H9 (cell line): ENCODE results near the gene ZBTB12. TPM values are rescaled to one million over a fixed set of nuclear protein-coding genes. Genes with fewer than 3 reads are reported as not detected.

Experiments used
- DNase-seq: peaks from one replicate; pipeline ENCODE4 v3.0.0-alpha.2; 2017
- H2AFZ ChIP-seq: one replicate; pipeline ENCODE4 v1.6.1; 2013; ENCODE audit warnings: mild to moderate bottlenecking, low read length, control low read depth, moderate library complexity
- H2AK5ac ChIP-seq: 2 replicates; pipeline ENCODE4 v1.6.1; 2013; ENCODE audit warnings: low read length, control low read depth, mixed read lengths; ENCODE audit not compliant: insufficient read length
- H2BK120ac ChIP-seq: one replicate; pipeline ENCODE4 v1.6.1; 2013; ENCODE audit warnings: low read depth, mild to moderate bottlenecking, low read length, control low read depth, inconsistent platforms; ENCODE audit not compliant: poor library complexity, severe bottlenecking
- H2BK12ac ChIP-seq: 2 replicates; pipeline ENCODE4 v1.6.1; 2013; ENCODE audit warnings: low read length, control low read depth, mixed read lengths, low read depth; ENCODE audit not compliant: insufficient read length
- H2BK15ac ChIP-seq: 2 replicates; pipeline ENCODE4 v1.6.1; 2013; ENCODE audit warnings: low read depth, low read length, control low read depth
- H2BK20ac ChIP-seq: one replicate; pipeline ENCODE4 v1.6.1; 2013; ENCODE audit warnings: low read depth, mild to moderate bottlenecking, low read length, control low read depth, inconsistent platforms; ENCODE audit not compliant: poor library complexity, severe bottlenecking
- H2BK5ac ChIP-seq: 2 replicates; pipeline ENCODE4 v1.6.1; 2013; ENCODE audit warnings: low read length, control low read depth, mixed read lengths; ENCODE audit not compliant: insufficient read length
- H3K14ac ChIP-seq: 2 replicates; pipeline ENCODE4 v1.6.1; 2013; ENCODE audit warnings: low read length, control low read depth; ENCODE audit not compliant: insufficient read depth
- H3K18ac ChIP-seq: 2 replicates; pipeline ENCODE4 v1.6.1; 2013; ENCODE audit warnings: low read depth, mild to moderate bottlenecking, mixed read lengths, low read length, control low read depth; ENCODE audit not compliant: insufficient read length
- H3K23ac ChIP-seq: 2 replicates; pipeline ENCODE4 v1.6.1; 2013; ENCODE audit warnings: low read length, control low read depth, mixed read lengths, low read depth; ENCODE audit not compliant: insufficient read length
- H3K23me2 ChIP-seq: 2 replicates; pipeline ENCODE4 v1.6.1; 2013; ENCODE audit warnings: low read depth, mild to moderate bottlenecking, mixed read lengths, low read length, control low read depth; ENCODE audit not compliant: insufficient read length, poor library complexity, severe bottlenecking
- H3K27ac ChIP-seq: 2 replicates; pipeline ENCODE4 v1.5.1; 2013; ENCODE audit warnings: low read length, control low read depth, mixed read lengths, low read depth; ENCODE audit not compliant: insufficient read length
- H3K27me3 ChIP-seq: 2 replicates; pipeline ENCODE4 v1.6.1; 2013; ENCODE audit warnings: low read length, control low read depth, inconsistent platforms; ENCODE audit not compliant: insufficient read depth
- H3K4ac ChIP-seq: 2 replicates; pipeline ENCODE4 v1.6.1; 2013; ENCODE audit warnings: low read depth, mild to moderate bottlenecking, control low read depth, inconsistent platforms, low read length, moderate library complexity
- H3K4me1 ChIP-seq: 2 replicates; pipeline ENCODE4 v1.6.1; 2013; ENCODE audit warnings: low read length, control low read depth, inconsistent platforms; ENCODE audit not compliant: insufficient read depth
- H3K4me2 ChIP-seq: 2 replicates; pipeline ENCODE4 v1.6.1; 2013; ENCODE audit warnings: low read length, control low read depth, mixed read lengths; ENCODE audit not compliant: insufficient read length, insufficient read depth
- H3K56ac ChIP-seq: 2 replicates; pipeline ENCODE4 v1.6.1; 2013; ENCODE audit warnings: low read depth, mild to moderate bottlenecking, mixed read lengths, low read length, control low read depth; ENCODE audit not compliant: insufficient read length
- H3K79me1 ChIP-seq: 2 replicates; pipeline ENCODE4 v1.6.1; 2013; ENCODE audit warnings: low read depth, mild to moderate bottlenecking, moderate library complexity, low read length, control low read depth, inconsistent platforms; ENCODE audit not compliant: insufficient read depth, poor library complexity, severe bottlenecking
- H3K79me2 ChIP-seq: 2 replicates; pipeline ENCODE4 v1.6.1; 2013; ENCODE audit warnings: low read length, control low read depth, inconsistent platforms; ENCODE audit not compliant: insufficient read depth
- H3K9ac ChIP-seq: 2 replicates; pipeline ENCODE4 v1.6.1; 2013; ENCODE audit warnings: low read length, control low read depth, mixed read lengths; ENCODE audit not compliant: insufficient read length; ENCODE audit errors: extremely low read depth
- H3K9me3 ChIP-seq: one replicate; pipeline ENCODE4 v1.6.1; 2013; ENCODE audit warnings: low read depth, low read length, inconsistent platforms; ENCODE audit not compliant: control insufficient read depth
- H3T11ph ChIP-seq: one replicate; pipeline ENCODE4 v1.6.1; 2013; ENCODE audit warnings: mild to moderate bottlenecking, low read length, control low read depth, inconsistent platforms
- H4K20me1 ChIP-seq: one replicate; pipeline ENCODE4 v1.6.1; 2013; ENCODE audit not compliant: control insufficient read depth, insufficient read length, insufficient read depth
- H4K5ac ChIP-seq: 2 replicates; pipeline ENCODE4 v1.6.1; 2013; ENCODE audit warnings: low read depth, mild to moderate bottlenecking, mixed read lengths, low read length, control low read depth; ENCODE audit not compliant: insufficient read length
- H4K8ac ChIP-seq: replicated peaks from 2 replicates; pipeline ENCODE4 v1.6.1; 2013; ENCODE audit warnings: low read length, control low read depth, mixed read lengths, low read depth; ENCODE audit not compliant: insufficient read length
- H4K91ac ChIP-seq: 2 replicates; pipeline ENCODE4 v1.6.1; 2013; ENCODE audit warnings: low read depth, mild to moderate bottlenecking, moderate library complexity, mixed read lengths, low read length, control low read depth; ENCODE audit not compliant: insufficient read length
- H3K27ac Mint-ChIP-seq, 3 experiments: 2 replicates in 2 of 3; 3 replicates in 1 of 3; pipeline ENCODE4 v1.8.0; 2020 to 2021; ENCODE audit warnings: mixed read lengths in 3 of 3, mild to moderate bottlenecking in 1 of 3, moderate library complexity in 1 of 3
- H3K27me3 Mint-ChIP-seq: 2 replicates; pipeline ENCODE4 v1.8.0; 2021; ENCODE audit warnings: low read depth, mild to moderate bottlenecking, moderate library complexity, mixed read lengths
- H3K36me3 Mint-ChIP-seq, 3 experiments: 2 replicates in 2 of 3; 3 replicates in 1 of 3; pipeline ENCODE4 v1.8.0; 2020 to 2021; ENCODE audit warnings: low read depth in 3 of 3, mixed read lengths in 3 of 3; ENCODE audit not compliant: insufficient read depth in 1 of 3
- H3K4me1 Mint-ChIP-seq, 2 experiments: 2 replicates each; pipeline ENCODE4 v1.8.0; 2020; ENCODE audit warnings: mixed read lengths in 2 of 2
- H3K4me3 Mint-ChIP-seq, 2 experiments: 2 replicates in 1 of 2; 3 replicates in 1 of 2; pipeline ENCODE4 v1.8.0; 2020 to 2021; ENCODE audit warnings: mild to moderate bottlenecking in 2 of 2, mixed read lengths in 2 of 2, moderate library complexity in 1 of 2
- H3K9me3 Mint-ChIP-seq, 2 experiments: 2 replicates in 1 of 2; 3 replicates in 1 of 2; pipeline ENCODE4 v1.8.0; 2020; ENCODE audit warnings: mild to moderate bottlenecking in 2 of 2, mixed read lengths in 2 of 2, moderate library complexity in 1 of 2
- CTCF ChIP-seq: fragments of 200-600 bp; sonication (generic); conservative IDR thresholded peaks from 3 replicates; pipeline ENCODE4 v1.8.0; 2021; ENCODE audit warnings: antibody characterized with exemption, mild to moderate bottlenecking
- WGBS: extraction: QIAGEN DNeasy Blood & Tissue Kit; methylation state at CpG from one replicate; pipeline ENCODE4 v1.1.7; 2013; ENCODE audit warnings: missing lambda C conversion rate, low lambda C conversion rate, mixed read lengths; ENCODE audit not compliant: insufficient read length; ENCODE audit errors: extremely low coverage; 5-methylcytosine and 5-hydroxymethylcytosine counted together
- total RNA-seq: library from RNA; stranded (reverse); gene quantifications from 2 replicates; pipeline ENCODE4 v1.2.1, GENCODE V29; 2021

ZBTB12 gene
- total RNA-seq, 1 experiment from 2014 or later, result 31.0 TPM

DNA sequence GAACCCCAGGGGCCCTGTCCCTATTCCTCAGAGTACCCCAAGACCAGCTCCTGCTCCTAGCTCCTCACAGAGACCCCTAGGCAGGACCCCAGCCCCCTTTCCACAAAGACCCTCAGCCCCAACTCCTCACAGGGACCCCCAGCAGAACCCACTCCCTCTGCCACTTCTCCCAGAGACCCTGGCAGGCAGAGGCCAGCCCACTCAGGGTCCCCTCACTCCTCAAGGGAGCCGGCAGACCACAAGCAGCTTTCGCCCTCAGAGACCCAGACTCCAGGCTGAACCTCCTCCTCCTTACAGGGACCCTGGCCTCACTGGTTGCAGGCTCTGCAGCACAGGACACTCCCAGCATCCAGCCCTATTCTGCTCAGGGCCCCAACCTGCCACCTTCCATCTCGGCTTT, 23.7 kb downstream of the ZBTB12 start:
- Histone ChIP-seq H4K91ac (no peak overlapping the region), H2BK12ac (no peak overlapping the region), H4K8ac (no peak overlapping the region), H3K14ac (no peak overlapping the region), H2AFZ (no peak overlapping the region), H2BK120ac (no peak overlapping the region), H3K4ac (no peak overlapping the region), H3K4me1 (no peaks in the 10 kb centered on the region), H2BK15ac (no peak overlapping the region), H3K56ac (no peak overlapping the region), H3K23me2 (no peaks in the 10 kb centered on the region), H2BK5ac (no peak overlapping the region), H3K79me2 (no peaks in the 10 kb centered on the region), H3K9ac (no peak overlapping the region), H2AK5ac (no peak overlapping the region), H3K9me3 (no peaks in the 10 kb centered on the region), H3T11ph (no peak overlapping the region), H4K20me1 (no peaks in the 10 kb centered on the region), H3K27ac (no peak overlapping the region), H3K18ac (no peak overlapping the region), H3K79me1 (no peaks in the 10 kb centered on the region), H3K23ac (no peak overlapping the region), H3K4me2 (no peak overlapping the region), H4K5ac (no peak overlapping the region), H3K27me3 (no peaks in the 10 kb centered on the region), H2BK20ac (no peak overlapping the region)
- peak; percentile 29 for DNase-seq
- WGBS, result no CpG with 5 or more reads among the region's 3 CpGs
- Mint-ChIP-seq H3K4me3 (no peak overlapping the region; a peak in 1 of 5 replicates), H3K36me3 (peaks cover 29 to 37% (median 36%) of the 10 kb centered on the region in 3 experiments; a peak in 6 of 7 replicates), H3K4me1 (peaks cover 3 to 27% of the 10 kb centered on the region in 2 experiments), H3K9me3 (no peaks in the 10 kb centered on the region), H3K27ac (peak overlapping the region in 1 of 3 experiments; percentile 68; a peak in 2 of 7 replicates), H3K27me3 (no peaks in the 10 kb centered on the region; the same call in 1 of the 2 replicates)
- TF ChIP-seq CTCF, result no peak
